Activated CD8-positive, alpha-beta T cell treated with anti-CD3 and anti-CD28 coated beads for 36 hours (primary cell): ENCODE measurements around the gene WDR89. TPM values are rescaled to one million over a fixed set of nuclear protein-coding genes. Genes with fewer than 3 reads are reported as not detected.
"Not testable (repeated sequence)": the region's sequence is repeated elsewhere in the genome, so short reads cannot be mapped to it uniquely, and the experiment has no call there.

Source experiments
- ATAC-seq: fragments of 200-7000 bp; cut with Tn5 transposase; one replicate; pipeline ENCODE4 v1.10.0; 2021; ENCODE audit warnings: mild to moderate bottlenecking, moderate library complexity
- CTCF ChIA-PET: fragments of 350-600 bp; sonication (Branson Sonifier 250); formaldehyde crosslinking; loops from one replicate; lab custom pipeline; 2021; ENCODE audit warnings: antibody characterized with exemption; lab: Charles Lee
- POLR2A ChIA-PET: fragments of 350-600 bp; sonication (Branson Sonifier 250); formaldehyde crosslinking; loops from one replicate; lab custom pipeline; 2021; ENCODE audit warnings: antibody characterized with exemption; lab: Charles Lee
- DNase-seq: peaks from one replicate; pipeline ENCODE4 v3.0.0-alpha.2; 2020
- H3K27ac Mint-ChIP-seq: one replicate; pipeline ENCODE4 v1.8.0; 2021; ENCODE audit warnings: mild to moderate bottlenecking, mixed read lengths
- H3K27me3 Mint-ChIP-seq: one replicate; pipeline ENCODE4 v1.8.0; 2021; ENCODE audit warnings: mixed read lengths
- H3K36me3 Mint-ChIP-seq: one replicate; pipeline ENCODE4 v1.8.0; 2021; ENCODE audit warnings: low read depth, mixed read lengths
- H3K4me1 Mint-ChIP-seq: one replicate; pipeline ENCODE4 v1.8.0; 2021; ENCODE audit warnings: low read depth, mixed read lengths
- H3K4me3 Mint-ChIP-seq: one replicate; pipeline ENCODE4 v1.8.0; 2021; ENCODE audit warnings: mild to moderate bottlenecking, moderate library complexity, mixed read lengths
- H3K9me3 Mint-ChIP-seq: one replicate; pipeline ENCODE4 v1.8.0; 2021; ENCODE audit warnings: mixed read lengths
- CTCF ChIP-seq: fragments of 200-600 bp; IDR thresholded peaks from one replicate; pipeline ENCODE4 v1.8.0; 2022; ENCODE audit warnings: antibody characterized with exemption, mild to moderate bottlenecking
- intact Hi-C: fragments of 100-400 bp; cut with micrococcal nuclease; formaldehyde crosslinking; loops from one replicate; pipeline ENCODE4 v1.10.0; 2022
- total RNA-seq, 2 experiments: library from RNA; stranded (reverse); gene quantifications; one replicate each; pipeline ENCODE4 v1.2.3, GENCODE V29; 2021

Gene WDR89
- total RNA-seq, 2 experiments from 2014 or later, result 30.9 to 33.4 TPM

DNA sequence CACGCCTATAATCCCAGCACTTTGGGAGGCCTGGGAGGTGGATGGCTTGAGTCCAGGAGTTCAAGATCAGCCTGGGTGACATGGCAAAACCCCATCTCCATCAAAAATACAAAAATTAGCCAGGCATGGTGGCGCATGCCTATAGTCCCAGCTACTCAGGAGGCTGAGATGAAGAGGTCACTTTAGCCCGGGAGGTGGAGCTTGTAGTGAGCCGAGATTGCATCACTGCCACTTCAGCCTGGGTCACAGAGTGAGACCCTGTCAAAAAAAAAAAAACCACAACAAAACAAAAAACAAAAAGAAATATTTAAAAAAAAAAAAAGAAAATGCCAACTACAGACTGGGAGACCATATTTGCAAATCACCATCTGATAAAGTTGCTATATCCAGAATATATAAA lies 17.5 kb downstream of the WDR89 start:
- intact Hi-C loops, result no loop called here
- ChIA-PET POLR2A (interaction anchor here (0.7 kb wide), 1 partner anchor 894 kb away, joined by 3 read pairs; no protein-coding TSS in a partner anchor), CTCF (interaction anchor here (1.5 kb wide), 1 partner anchor 146 kb away, joined by 3 read pairs; no protein-coding TSS in a partner anchor)
- DNase-seq (no peak), ATAC-seq (no peak)
- Mint-ChIP-seq H3K27me3 (no peaks in the 10 kb centered on the region), H3K36me3 (peaks cover 28% of the 10 kb centered on the region), H3K27ac (no peak overlapping the region), H3K9me3 (no peaks in the 10 kb centered on the region), H3K4me3 (no peak overlapping the region), H3K4me1 (peaks cover 27% of the 10 kb centered on the region)
- TF ChIP-seq CTCF, result no peak

- H3K27me3 Mint-ChIP-seq, H3K27ac Mint-ChIP-seq, ATAC-seq, POLR2A ChIA-PET, DNase-seq, H3K4me3 Mint-ChIP-seq, H3K9me3 Mint-ChIP-seq, intact Hi-C loops: not testable (repeated sequence)
- CTCF ChIA-PET, result interaction anchor here (1.5 kb wide), 1 partner anchor 233 kb away, joined by 4 read pairs; no protein-coding TSS in a partner anchor
- Mint-ChIP-seq H3K4me1 (peaks cover 36% of the 10 kb centered on the region), H3K36me3 (peaks cover 39% of the 10 kb centered on the region)
These were observed 19.7 kb downstream of the WDR89 start for GRCh38 chr14:63621975-63622374.

GRCh38 chr14:63616015-63616414 lies 25.7 kb downstream of the WDR89 start:
- Mint-ChIP-seq H3K36me3 (peaks cover 38% of the 10 kb centered on the region), H3K4me1 (peaks cover 39% of the 10 kb centered on the region), H3K27me3 (no peaks in the 10 kb centered on the region), H3K9me3 (no peaks in the 10 kb centered on the region), H3K27ac (peak overlapping the region; percentile 40), H3K4me3 (no peak overlapping the region)
- ChIA-PET POLR2A (no interaction called here), CTCF (interaction anchor here (1.5 to 1.9 kb wide), 2 partner anchors 154 to 227 kb away, joined by 3 to 6 read pairs; no protein-coding TSS in a partner anchor)
- ATAC-seq (no peak), DNase-seq (no peak)
- TF ChIP-seq CTCF, result no peak
- intact Hi-C loops, result no loop called here

GRCh38 chr14:63614679-63615363 lies 26.9 kb downstream of the WDR89 start:
- intact Hi-C loops, result no loop called here
- peak overlapping the region; percentile 48 for H3K27ac Mint-ChIP-seq
- CTCF ChIA-PET, result interaction anchor here (0.6 kb wide), 1 partner anchor 55 kb away, joined by 3 read pairs; no protein-coding TSS in a partner anchor
- H3K36me3 Mint-ChIP-seq, result peaks cover 37% of the 10 kb centered on the region
- POLR2A ChIA-PET, result no interaction called here
- no peak for DNase-seq
- H3K9me3 Mint-ChIP-seq, result no peaks in the 10 kb centered on the region
- H3K4me3 Mint-ChIP-seq, result no peak overlapping the region
- H3K4me1 Mint-ChIP-seq, result peaks cover 36% of the 10 kb centered on the region
- ATAC-seq, result no peak
- H3K27me3 Mint-ChIP-seq, result no peaks in the 10 kb centered on the region
- no peak for TF ChIP-seq CTCF

DNA sequence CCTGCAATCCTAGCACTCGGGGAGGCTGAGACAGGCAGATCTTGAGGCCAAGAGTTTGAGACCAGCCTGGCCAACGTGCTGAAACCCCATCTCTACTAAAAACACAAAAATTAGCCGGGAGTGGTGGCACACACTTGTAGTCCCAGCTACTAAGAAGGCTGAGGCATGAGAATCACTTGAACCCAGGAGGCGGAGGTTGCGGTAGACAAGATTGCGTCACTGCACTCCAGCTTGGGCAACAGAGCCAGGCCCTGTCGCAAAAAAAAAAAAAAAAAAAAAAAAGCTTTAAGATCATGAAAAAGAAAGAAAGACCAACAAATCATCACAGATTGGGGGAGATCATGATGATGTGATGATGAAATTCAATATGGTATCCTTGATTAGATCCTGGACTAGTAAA lies 30.6 kb downstream of the WDR89 start:
- no peaks in the 10 kb centered on the region for H3K27me3 Mint-ChIP-seq
- intact Hi-C loops, result no loop called here
- ChIA-PET CTCF (no interaction called here), POLR2A (no interaction called here)
- ATAC-seq, result no peak
- no peak overlapping the region for H3K4me3 Mint-ChIP-seq
- DNase-seq, result no peak
- peaks cover 27% of the 10 kb centered on the region for H3K36me3 Mint-ChIP-seq
- H3K27ac Mint-ChIP-seq, result no peak overlapping the region
- no peaks in the 10 kb centered on the region for H3K9me3 Mint-ChIP-seq
- peaks cover 20% of the 10 kb centered on the region for H3K4me1 Mint-ChIP-seq
- TF ChIP-seq CTCF, result no peak
